ENCODE data around the gene FAM240B.
A peak's percentile ranks its signal among the peaks of the same experiment; 100 is the strongest.

FAM240B gene

GRCh38 chr9:38670542-38671371 is 49.2 kb downstream of the FAM240B start:
- TF ChIP-seq, protein P1, sequence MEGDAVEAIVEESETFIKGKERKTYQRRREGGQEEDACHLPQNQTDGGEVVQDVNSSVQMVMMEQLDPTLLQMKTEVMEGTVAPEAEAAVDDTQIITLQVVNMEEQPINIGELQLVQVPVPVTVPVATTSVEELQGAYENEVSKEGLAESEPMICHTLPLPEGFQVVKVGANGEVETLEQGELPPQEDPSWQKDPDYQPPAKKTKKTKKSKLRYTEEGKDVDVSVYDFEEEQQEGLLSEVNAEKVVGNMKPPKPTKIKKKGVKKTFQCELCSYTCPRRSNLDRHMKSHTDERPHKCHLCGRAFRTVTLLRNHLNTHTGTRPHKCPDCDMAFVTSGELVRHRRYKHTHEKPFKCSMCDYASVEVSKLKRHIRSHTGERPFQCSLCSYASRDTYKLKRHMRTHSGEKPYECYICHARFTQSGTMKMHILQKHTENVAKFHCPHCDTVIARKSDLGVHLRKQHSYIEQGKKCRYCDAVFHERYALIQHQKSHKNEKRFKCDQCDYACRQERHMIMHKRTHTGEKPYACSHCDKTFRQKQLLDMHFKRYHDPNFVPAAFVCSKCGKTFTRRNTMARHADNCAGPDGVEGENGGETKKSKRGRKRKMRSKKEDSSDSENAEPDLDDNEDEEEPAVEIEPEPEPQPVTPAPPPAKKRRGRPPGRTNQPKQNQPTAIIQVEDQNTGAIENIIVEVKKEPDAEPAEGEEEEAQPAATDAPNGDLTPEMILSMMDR (IDR thresholded peaks at IDR 0.05; ENCODE audit: extremely low read depth, insufficient read depth, missing control alignments): no peak
- DNase-seq (ENCODE audit: low spot score): no peak
- in situ Hi-C loops (cut with MboI; ENCODE audit: low pct_unique_long_range_greater_than_20kb, low sequenced_read_pairs, unreplicated experiment): no loop called here

DNA sequence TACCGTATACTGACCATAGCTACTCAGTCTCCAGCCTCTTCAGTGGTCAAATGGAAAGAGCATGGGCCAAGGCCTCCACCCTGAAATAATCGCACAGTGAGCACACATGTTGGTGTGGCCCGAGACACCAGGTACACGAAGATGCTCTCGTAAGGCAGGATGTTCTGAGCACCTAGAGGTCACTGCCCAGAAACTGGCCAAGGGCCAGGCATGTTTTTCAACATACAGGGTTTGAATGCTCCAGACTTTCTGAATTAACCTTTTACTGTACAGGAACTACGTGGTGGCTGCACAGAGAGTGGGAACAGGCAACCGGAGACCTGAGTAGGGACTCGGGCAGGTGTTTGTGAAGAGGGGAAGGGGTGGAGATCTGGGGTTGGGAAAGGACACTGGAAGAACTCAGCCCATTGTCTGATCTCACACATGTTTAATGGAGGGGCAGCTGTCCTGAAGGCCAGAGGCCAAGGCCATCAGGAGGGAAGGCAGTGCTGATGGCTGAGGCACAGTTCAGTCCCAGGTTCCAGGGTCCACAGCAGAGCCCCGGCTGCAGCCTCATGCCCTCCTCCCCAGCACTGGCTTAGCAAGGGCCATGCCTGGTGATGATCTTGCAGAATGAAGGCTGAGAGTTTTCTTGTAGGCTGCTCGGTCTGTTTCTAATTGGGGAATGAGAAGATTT is 51.0 kb downstream of the FAM240B start:
- in situ Hi-C loops (cut with MboI; ENCODE audit: low pct_unique_long_range_greater_than_20kb, low sequenced_read_pairs, unreplicated experiment): no loop called here
- DNase-seq (ENCODE audit: low spot score): no peak
- TF ChIP-seq, protein P1 (IDR thresholded peaks at IDR 0.05; ENCODE audit: extremely low read depth, insufficient read depth, missing control alignments): no peak

DNA sequence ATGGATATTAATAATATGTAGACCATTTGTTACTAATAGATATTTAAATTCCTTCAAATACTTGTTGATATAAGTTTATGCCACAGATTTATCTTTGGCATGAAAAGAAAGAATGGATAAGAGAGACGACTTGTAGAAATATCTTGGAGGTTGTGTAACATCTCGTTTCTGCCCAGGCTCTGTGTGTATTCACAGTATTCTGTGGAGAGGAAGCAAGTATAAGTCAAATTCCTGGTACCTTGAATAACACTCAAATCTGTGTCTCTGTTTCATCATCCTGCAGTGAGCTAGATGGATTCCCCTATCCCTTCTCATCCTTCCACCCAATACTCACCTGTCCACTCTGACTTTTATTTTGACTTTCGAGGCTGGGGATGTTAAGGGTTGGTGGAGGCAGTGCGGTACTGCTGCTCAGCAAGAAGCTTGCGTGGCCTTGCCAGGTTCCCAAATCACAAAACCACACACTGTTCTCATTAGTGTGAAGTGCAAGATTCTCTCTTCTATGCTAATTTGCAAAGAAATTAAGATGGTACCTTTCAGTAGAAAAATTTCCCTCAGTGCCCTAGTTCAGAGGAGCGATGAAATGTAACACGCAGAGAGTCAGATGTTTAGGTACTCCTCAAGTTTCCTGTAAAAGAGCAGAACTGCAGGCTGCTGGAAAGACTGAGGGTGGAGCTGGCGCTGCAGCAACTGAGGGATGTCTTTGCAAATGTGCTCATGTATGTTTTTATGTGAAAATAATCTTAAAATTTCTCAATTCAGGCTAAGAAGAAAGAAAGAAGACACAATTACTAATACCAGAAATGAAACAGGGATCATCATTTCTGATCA is 57.0 kb downstream of the FAM240B start:
- TF ChIP-seq, protein P1 (IDR thresholded peaks at IDR 0.05; ENCODE audit: extremely low read depth, insufficient read depth, missing control alignments): peak; percentile 22
- DNase-seq (ENCODE audit: low spot score): no peak
- in situ Hi-C loops (cut with MboI; ENCODE audit: low pct_unique_long_range_greater_than_20kb, low sequenced_read_pairs, unreplicated experiment): no loop called here

DNA sequence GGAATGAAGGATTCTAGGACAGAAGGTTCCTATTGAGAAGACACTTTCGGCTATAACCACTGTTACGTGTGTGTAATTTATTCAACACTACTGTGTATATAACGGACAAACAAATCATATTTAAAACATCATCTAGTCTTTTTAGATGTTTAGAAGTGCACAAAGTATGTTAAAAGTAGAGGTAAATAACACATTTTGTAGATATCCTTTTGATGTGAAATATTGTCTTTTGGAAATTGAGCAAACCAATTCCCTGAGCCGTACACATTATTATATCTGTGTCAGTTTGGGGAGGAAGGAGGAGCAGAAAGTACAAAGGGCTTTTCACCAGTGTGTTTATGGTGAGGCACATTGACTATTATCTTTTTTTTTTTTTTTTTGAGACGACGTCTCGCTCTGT is 60.4 kb downstream of the FAM240B start:
- TF ChIP-seq, protein P1 (IDR thresholded peaks at IDR 0.05; ENCODE audit: extremely low read depth, insufficient read depth, missing control alignments): no peak
- no peak for DNase-seq (ENCODE audit: low spot score)
- in situ Hi-C loops (cut with MboI; ENCODE audit: low pct_unique_long_range_greater_than_20kb, low sequenced_read_pairs, unreplicated experiment): no loop called here

DNA sequence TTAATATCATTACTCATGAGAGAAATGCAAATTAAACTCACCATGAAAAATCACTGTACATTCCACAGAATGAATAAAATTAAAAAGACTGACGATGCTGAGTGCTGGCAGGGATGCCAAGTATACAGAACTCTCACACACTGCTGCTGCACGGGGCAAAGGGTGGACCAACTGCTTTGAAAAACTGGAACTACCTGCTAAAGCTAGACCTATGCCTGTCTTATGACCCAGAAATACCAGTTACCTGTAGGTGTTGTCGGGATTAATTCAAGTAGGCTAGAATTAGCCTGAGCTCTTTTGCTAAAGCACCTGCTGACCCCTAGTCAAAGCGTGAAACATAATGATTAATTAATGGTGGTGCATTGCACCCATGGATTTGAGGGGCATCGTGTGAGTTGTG is 63.0 kb downstream of the FAM240B start:
- TF ChIP-seq, protein P1 (IDR thresholded peaks at IDR 0.05; ENCODE audit: extremely low read depth, insufficient read depth, missing control alignments): no peak
- no peak for DNase-seq (ENCODE audit: low spot score)
- in situ Hi-C loops (cut with MboI; ENCODE audit: low pct_unique_long_range_greater_than_20kb, low sequenced_read_pairs, unreplicated experiment): no loop called here

DNA sequence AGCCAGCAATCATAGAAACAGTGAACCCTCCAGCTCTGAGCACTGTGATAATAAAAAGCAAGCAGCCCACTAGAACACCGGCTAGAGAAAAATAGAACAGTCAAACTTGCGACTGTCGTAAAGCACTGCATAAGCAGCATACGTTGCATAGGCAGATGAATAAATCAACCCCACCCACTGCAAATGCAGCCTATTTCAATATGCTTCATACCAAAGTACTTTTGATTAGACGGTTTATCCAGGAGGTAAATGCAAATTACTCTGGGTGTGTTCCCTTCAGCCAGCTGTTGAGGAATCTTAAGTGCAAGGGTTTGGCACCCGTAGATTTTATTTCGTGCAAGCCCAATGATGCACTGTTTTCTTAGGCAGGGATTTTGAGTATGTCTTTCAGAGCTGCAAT is 67.4 kb downstream of the FAM240B start:
- in situ Hi-C loops (cut with MboI; ENCODE audit: low pct_unique_long_range_greater_than_20kb, low sequenced_read_pairs, unreplicated experiment): no loop called here
- TF ChIP-seq, protein P1 (IDR thresholded peaks at IDR 0.05; ENCODE audit: extremely low read depth, insufficient read depth, missing control alignments): no peak
- DNase-seq (ENCODE audit: low spot score): no peak
